PC-3 (cell line): ENCODE data around the gene CNTN1. TPM values are rescaled to one million over a fixed set of nuclear protein-coding genes. Genes with fewer than 3 reads are reported as not detected.

ENCODE experiments used
- ATAC-seq: fragments of 200-7000 bp; cut with Tn5 transposase; 2 replicates; pipeline ENCODE4 v1.9.1; 2020; ENCODE audit warnings: mild to moderate bottlenecking, moderate library complexity
- BruUV-seq: library from RNA; stranded (reverse); fragments of 400-500 nt; replicated peaks from 2 replicates; lab custom pipeline; 2021; lab: Mats Ljungman, UMichigan
- CTCF ChIA-PET: fragments of 300-600 bp; sonication (Branson Sonifier 250); formaldehyde crosslinking; loops from one replicate; lab custom pipeline; 2022; ENCODE audit warnings: antibody characterized with exemption; lab: Charles Lee
- POLR2A ChIA-PET: fragments of 300-600 bp; sonication (Branson Sonifier 250); formaldehyde crosslinking; loops from one replicate; lab custom pipeline; 2022; ENCODE audit warnings: antibody characterized with exemption; ENCODE audit not compliant: unreplicated experiment; lab: Charles Lee
- DNase-seq: peaks from one replicate; pipeline ENCODE4 v3.0.0-alpha.2; 2015
- H2AFZ ChIP-seq: fragments of 300-600 bp; sonication (generic); 2 replicates; pipeline ENCODE4 v1.6.0; 2016; ENCODE audit warnings: antibody characterized with exemption, low read length
- H3F3A ChIP-seq: fragments of 300-600 bp; sonication (generic); one replicate; pipeline ENCODE4 v1.6.0; 2017; ENCODE audit warnings: antibody characterized with exemption, low read length, control low read depth, mild to moderate bottlenecking; ENCODE audit not compliant: unreplicated experiment
- H3K27ac ChIP-seq: fragments of 300-600 bp; sonication (generic); 2 replicates; pipeline ENCODE4 v1.5.1; 2016; ENCODE audit warnings: mild to moderate bottlenecking, low read length
- H3K27me3 ChIP-seq: fragments of 300-600 bp; sonication (generic); 2 replicates; pipeline ENCODE4 v1.6.1; 2016; ENCODE audit warnings: low read length, mixed read lengths
- H3K36me3 ChIP-seq: fragments of 300-600 bp; sonication (generic); 2 replicates; pipeline ENCODE4 v1.6.1; 2016; ENCODE audit warnings: low read depth, mixed run types, low read length, mixed read lengths
- H3K4me1 ChIP-seq: fragments of 300-600 bp; sonication (generic); 2 replicates; pipeline ENCODE4 v1.5.1; 2016; ENCODE audit warnings: low read length; ENCODE audit not compliant: insufficient read depth
- H3K4me2 ChIP-seq: fragments of 300-600 bp; sonication (generic); 2 replicates; pipeline ENCODE4 v1.6.0; 2016; ENCODE audit warnings: low read length
- H3K4me3 ChIP-seq: fragments of 300-600 bp; sonication (generic); 2 replicates; pipeline ENCODE4 v1.5.1; 2016; ENCODE audit warnings: mild to moderate bottlenecking, low read length, mixed read lengths
- H3K79me2 ChIP-seq: fragments of 300-600 bp; sonication (generic); 2 replicates; pipeline ENCODE4 v1.6.1; 2017; ENCODE audit warnings: low read length, mixed read lengths
- H3K9ac ChIP-seq: fragments of 300-600 bp; sonication (generic); 2 replicates; pipeline ENCODE4 v1.6.0; 2016; ENCODE audit warnings: mild to moderate bottlenecking, low read length
- H3K9me2 ChIP-seq: fragments of 300-600 bp; sonication (generic); replicated peaks from 2 replicates; pipeline ENCODE4 v1.6.1; 2016; ENCODE audit warnings: mixed run types, low read length, mixed read lengths
- H3K9me3 ChIP-seq: fragments of 300-600 bp; sonication (generic); 2 replicates; pipeline ENCODE4 v1.6.1; 2016; ENCODE audit warnings: low read length, mixed read lengths
- H4K20me1 ChIP-seq: fragments of 300-600 bp; sonication (generic); 2 replicates; pipeline ENCODE4 v1.6.1; 2016; ENCODE audit warnings: low read length, mixed read lengths
- EZH2 ChIP-seq: fragments of 300-600 bp; sonication (generic); IDR thresholded peaks from one replicate; pipeline ENCODE4 v1.6.1; 2017; ENCODE audit warnings: antibody characterized with exemption, mild to moderate bottlenecking, low read length; ENCODE audit not compliant: unreplicated experiment
- EZH2phosphoT487 ChIP-seq: fragments of 300-600 bp; sonication (generic); IDR thresholded peaks from 2 replicates; pipeline ENCODE4 v1.6.1; 2018; ENCODE audit warnings: mild to moderate bottlenecking, antibody characterized with exemption, low read length, borderline replicate concordance
- intact Hi-C: fragments of 100-400 bp; cut with micrococcal nuclease; formaldehyde crosslinking; loops from 2 replicates; pipeline ENCODE4 v1.9.0; 2023
- total RNA-seq: library from RNA; depleted of rRNA; stranded (reverse); fragments of >200 nt; gene quantifications from 2 replicates; pipeline ENCODE4 v1.2.3, GENCODE V29; 2014
- TF ChIP-seq, protein P1 (sequence below): fragments of 300-600 bp; sonication (generic); conservative IDR thresholded peaks from 2 replicates; pipeline ENCODE4 v1.5.1; 2017; ENCODE audit warnings: antibody characterized with exemption, low read depth, mild to moderate bottlenecking, low read length

The CNTN1 gene
- total RNA-seq, 1 experiment from 2014 or later, result not detected

DNA sequence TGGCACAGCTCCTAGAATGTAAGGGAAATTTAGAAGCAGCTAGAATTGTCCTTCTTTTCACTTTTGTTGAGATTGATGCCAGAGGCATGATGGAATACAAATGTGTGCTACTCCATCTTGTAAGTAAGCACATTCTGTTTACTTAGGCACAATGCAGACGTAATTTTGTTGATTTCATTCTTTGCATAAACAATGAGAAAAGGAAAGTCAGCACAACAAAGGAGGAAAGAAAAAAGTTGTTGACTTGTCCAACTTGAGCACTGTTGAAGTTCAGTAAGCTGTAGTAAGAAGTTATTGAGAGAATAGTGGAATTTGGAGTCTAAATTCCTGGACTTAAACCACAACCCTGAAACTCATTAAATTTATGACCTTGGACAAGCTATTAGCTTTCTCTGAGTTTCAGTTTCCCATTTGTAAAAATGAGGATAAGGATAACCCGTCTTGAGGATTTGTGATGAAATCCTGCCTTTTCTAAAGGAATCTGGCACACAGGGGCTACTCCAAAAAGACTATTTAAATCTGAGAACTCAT, 19.4 kb upstream of the CNTN1 start:
- TF ChIP-seq EZH2 (no peak), EZH2phosphoT487 (no peak)
- TF ChIP-seq, protein P1, sequence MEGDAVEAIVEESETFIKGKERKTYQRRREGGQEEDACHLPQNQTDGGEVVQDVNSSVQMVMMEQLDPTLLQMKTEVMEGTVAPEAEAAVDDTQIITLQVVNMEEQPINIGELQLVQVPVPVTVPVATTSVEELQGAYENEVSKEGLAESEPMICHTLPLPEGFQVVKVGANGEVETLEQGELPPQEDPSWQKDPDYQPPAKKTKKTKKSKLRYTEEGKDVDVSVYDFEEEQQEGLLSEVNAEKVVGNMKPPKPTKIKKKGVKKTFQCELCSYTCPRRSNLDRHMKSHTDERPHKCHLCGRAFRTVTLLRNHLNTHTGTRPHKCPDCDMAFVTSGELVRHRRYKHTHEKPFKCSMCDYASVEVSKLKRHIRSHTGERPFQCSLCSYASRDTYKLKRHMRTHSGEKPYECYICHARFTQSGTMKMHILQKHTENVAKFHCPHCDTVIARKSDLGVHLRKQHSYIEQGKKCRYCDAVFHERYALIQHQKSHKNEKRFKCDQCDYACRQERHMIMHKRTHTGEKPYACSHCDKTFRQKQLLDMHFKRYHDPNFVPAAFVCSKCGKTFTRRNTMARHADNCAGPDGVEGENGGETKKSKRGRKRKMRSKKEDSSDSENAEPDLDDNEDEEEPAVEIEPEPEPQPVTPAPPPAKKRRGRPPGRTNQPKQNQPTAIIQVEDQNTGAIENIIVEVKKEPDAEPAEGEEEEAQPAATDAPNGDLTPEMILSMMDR, result no peak
- CTCF ChIA-PET, result no interaction called here

DNA sequence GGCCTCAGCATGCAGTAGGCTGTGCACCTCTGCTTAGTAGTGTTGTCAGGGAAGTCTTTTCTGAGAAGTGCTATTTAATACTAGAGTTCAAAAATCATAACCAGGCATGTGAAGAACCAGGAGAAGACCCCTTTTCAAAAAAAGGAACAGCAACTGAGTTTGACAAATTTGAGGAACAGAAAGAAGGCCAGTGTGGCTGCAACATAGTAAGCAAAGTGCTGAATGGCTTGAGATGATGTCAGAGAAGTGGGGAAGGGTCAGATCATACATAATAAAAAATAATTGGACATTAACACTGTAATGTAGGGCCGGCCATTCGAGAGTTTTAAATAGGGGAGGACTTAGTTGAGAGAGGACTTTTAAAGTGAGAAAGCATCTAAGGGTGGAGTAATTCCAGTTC, 11.1 kb upstream of the CNTN1 start:
- H3K9ac ChIP-seq, result no peak overlapping the region
- no peaks in the 10 kb centered on the region for H3K79me2 ChIP-seq
- H3K4me3 ChIP-seq, result no peak overlapping the region
- TF ChIP-seq, protein P1, result no peak
- no peak for TF ChIP-seq EZH2
- no peak for TF ChIP-seq EZH2phosphoT487
- no peaks in the 10 kb centered on the region for H4K20me1 ChIP-seq
- no peaks in the 10 kb centered on the region for H3F3A ChIP-seq
- H3K4me1 ChIP-seq, result no peaks in the 10 kb centered on the region
- ChIA-PET CTCF (no interaction called here), POLR2A (no interaction called here)
- no peaks in the 10 kb centered on the region for H3K9me2 ChIP-seq
- DNase-seq (no peak), ATAC-seq (no peak)
- H3K9me3 ChIP-seq, result no peaks in the 10 kb centered on the region
- H3K27me3 ChIP-seq, result no peaks in the 10 kb centered on the region
- intact Hi-C loops, result no loop called here
- no peaks in the 10 kb centered on the region for H3K36me3 ChIP-seq
- no TSS peak for BruUV-seq
- H3K4me2 ChIP-seq, result no peak overlapping the region
- H2AFZ ChIP-seq, result no peak overlapping the region
- H3K27ac ChIP-seq, result no peak overlapping the region

More for the DNA sequence above, 19.4 kb upstream of the CNTN1 start:
- Histone ChIP-seq H3K79me2 (no peaks in the 10 kb centered on the region), H3K9ac (no peak overlapping the region), H3F3A (no peaks in the 10 kb centered on the region), H3K27ac (no peak overlapping the region), H2AFZ (no peak overlapping the region), H3K4me2 (no peak overlapping the region), H3K27me3 (0 out of 2 replicates have a peak, but pooled peaks cover 5% of the 10 kb centered on the region), H4K20me1 (no peaks in the 10 kb centered on the region), H3K4me3 (no peak overlapping the region), H3K9me2 (no peaks in the 10 kb centered on the region), H3K4me1 (no peaks in the 10 kb centered on the region), H3K36me3 (no peaks in the 10 kb centered on the region), H3K9me3 (no peaks in the 10 kb centered on the region)
- intact Hi-C loops, result no loop called here
- POLR2A ChIA-PET, result no interaction called here
- BruUV-seq, result no TSS peak
- no peak for ATAC-seq
- no peak for DNase-seq

DNA sequence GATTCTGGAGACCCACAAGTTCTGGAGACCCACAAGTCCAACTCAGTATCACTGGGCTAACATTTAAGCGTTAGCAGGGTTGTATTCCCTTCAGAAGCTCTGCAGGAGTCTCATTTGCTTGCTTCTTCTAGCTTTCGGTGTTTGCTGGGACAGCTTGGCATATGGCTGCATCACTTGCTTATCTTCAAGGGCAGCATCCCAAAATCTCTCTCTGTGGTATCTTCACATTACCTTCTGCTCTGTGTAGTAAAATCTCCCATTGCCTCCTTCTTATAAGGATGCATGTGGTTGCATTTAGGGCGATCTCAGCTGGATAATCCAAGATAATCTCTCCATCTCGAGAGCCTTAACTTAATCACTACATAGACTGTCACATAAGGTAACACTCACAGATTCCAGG, 7.3 kb upstream of the CNTN1 start:
- H3K27ac ChIP-seq, result no peak overlapping the region
- TF ChIP-seq EZH2 (no peak), EZH2phosphoT487 (no peak)
- TF ChIP-seq, protein P1, result no peak
- ChIA-PET CTCF (no interaction called here), POLR2A (no interaction called here)
- H4K20me1 ChIP-seq, result no peaks in the 10 kb centered on the region
- H3K4me1 ChIP-seq, result no peaks in the 10 kb centered on the region
- no peak overlapping the region for H3K4me3 ChIP-seq
- DNase-seq (no peak), ATAC-seq (no peak)
- no peaks in the 10 kb centered on the region for H3K79me2 ChIP-seq
- intact Hi-C loops, result no loop called here
- no peaks in the 10 kb centered on the region for H3F3A ChIP-seq
- H2AFZ ChIP-seq, result no peak overlapping the region
- no peaks in the 10 kb centered on the region for H3K27me3 ChIP-seq
- H3K4me2 ChIP-seq, result no peak overlapping the region
- no TSS peak for BruUV-seq
- H3K9me2 ChIP-seq, result no peaks in the 10 kb centered on the region
- H3K9ac ChIP-seq, result no peak overlapping the region
- H3K9me3 ChIP-seq, result no peaks in the 10 kb centered on the region
- no peaks in the 10 kb centered on the region for H3K36me3 ChIP-seq
